Measurements from ENCODE around the gene CENPT.

DNA sequence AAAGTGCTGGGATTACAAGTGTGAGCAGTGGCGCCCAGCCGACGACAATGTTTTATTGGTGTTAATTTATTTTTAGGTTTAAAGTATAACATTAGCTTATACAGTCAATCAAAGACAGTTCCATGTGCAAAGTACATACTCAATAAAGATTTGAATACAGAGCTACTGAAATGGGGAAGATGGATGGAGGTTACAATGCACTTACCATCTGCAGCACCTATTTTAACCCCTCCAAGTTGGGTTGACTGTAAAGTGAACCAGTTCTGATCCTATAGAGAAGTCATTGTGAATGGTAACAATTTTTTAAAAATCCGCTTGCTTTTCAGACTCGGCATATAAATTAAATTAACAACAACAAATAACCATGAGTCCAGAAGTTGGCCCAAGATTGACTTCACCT lies 44.9 kb upstream of the CENPT start:
- TF ChIP-seq, protein P1, sequence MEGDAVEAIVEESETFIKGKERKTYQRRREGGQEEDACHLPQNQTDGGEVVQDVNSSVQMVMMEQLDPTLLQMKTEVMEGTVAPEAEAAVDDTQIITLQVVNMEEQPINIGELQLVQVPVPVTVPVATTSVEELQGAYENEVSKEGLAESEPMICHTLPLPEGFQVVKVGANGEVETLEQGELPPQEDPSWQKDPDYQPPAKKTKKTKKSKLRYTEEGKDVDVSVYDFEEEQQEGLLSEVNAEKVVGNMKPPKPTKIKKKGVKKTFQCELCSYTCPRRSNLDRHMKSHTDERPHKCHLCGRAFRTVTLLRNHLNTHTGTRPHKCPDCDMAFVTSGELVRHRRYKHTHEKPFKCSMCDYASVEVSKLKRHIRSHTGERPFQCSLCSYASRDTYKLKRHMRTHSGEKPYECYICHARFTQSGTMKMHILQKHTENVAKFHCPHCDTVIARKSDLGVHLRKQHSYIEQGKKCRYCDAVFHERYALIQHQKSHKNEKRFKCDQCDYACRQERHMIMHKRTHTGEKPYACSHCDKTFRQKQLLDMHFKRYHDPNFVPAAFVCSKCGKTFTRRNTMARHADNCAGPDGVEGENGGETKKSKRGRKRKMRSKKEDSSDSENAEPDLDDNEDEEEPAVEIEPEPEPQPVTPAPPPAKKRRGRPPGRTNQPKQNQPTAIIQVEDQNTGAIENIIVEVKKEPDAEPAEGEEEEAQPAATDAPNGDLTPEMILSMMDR (IDR thresholded peaks at IDR 0.05; ENCODE audit: insufficient read depth, low read length, poor library complexity, severe bottlenecking), result no peak
- TF ChIP-seq EZH2phosphoT487 (conservative IDR thresholded peaks at IDR 0.05; ENCODE audit: low read length), result no peak
